SK-N-SH treated with all-trans-retinoic acid at 6 μM for 48 hours (cell line): ENCODE data around the gene TBC1D8B.

Source experiments
- ATAC-seq: fragments of 200-7000 bp; cut with Tn5 transposase; 3 replicates; pipeline ENCODE4 v1.9.1; 2020; ENCODE audit warnings: mild to moderate bottlenecking, moderate library complexity
- BACH2 ChIP-seq: fragments of 250-450 bp; sonication (Bioruptor Pico); IDR thresholded peaks from 2 replicates; pipeline ENCODE4 v1.9.0; 2021; ENCODE audit warnings: mild to moderate bottlenecking, borderline replicate concordance
- CSDC2 ChIP-seq: fragments of 250-450 bp; sonication (Bioruptor Pico); IDR thresholded peaks from 2 replicates; pipeline ENCODE4 v1.5.0; 2020; ENCODE audit warnings: mild to moderate bottlenecking, moderate library complexity
- CSRNP3 ChIP-seq: fragments of 250-450 bp; sonication (Bioruptor Pico); IDR thresholded peaks from 2 replicates; pipeline ENCODE4 v1.5.1; 2021; ENCODE audit warnings: mild to moderate bottlenecking, moderate library complexity
- GLIS3 ChIP-seq: fragments of 250-450 bp; sonication (Bioruptor Pico); IDR thresholded peaks from 2 replicates; pipeline ENCODE4 v1.5.0; 2020; ENCODE audit warnings: mild to moderate bottlenecking, moderate library complexity
- ISL1 ChIP-seq: fragments of 250-450 bp; sonication (Bioruptor Pico); IDR thresholded peaks from 2 replicates; pipeline ENCODE4 v2.1.2; 2022; ENCODE audit warnings: mild to moderate bottlenecking, moderate library complexity
- OSR1 ChIP-seq: fragments of 250-450 bp; sonication (Bioruptor Pico); IDR thresholded peaks from 2 replicates; pipeline ENCODE4 v1.8.0; 2022; ENCODE audit warnings: moderate library complexity, mild to moderate bottlenecking, inconsistent platforms
- POU6F1 ChIP-seq: fragments of 250-450 bp; sonication (Bioruptor Pico); IDR thresholded peaks from 2 replicates; pipeline ENCODE4 v1.8.0; 2021; ENCODE audit warnings: low read depth, mild to moderate bottlenecking, moderate library complexity, borderline replicate concordance
- PPARA ChIP-seq: fragments of 250-450 bp; sonication (Bioruptor Pico); IDR thresholded peaks from 2 replicates; pipeline ENCODE4 v1.5.0; 2020; ENCODE audit warnings: mild to moderate bottlenecking, borderline replicate concordance
- RARB ChIP-seq: fragments of 250-450 bp; sonication (Bioruptor Pico); IDR thresholded peaks from 2 replicates; pipeline ENCODE4 v1.8.0; 2021; ENCODE audit warnings: mild to moderate bottlenecking, moderate library complexity
- TCF4 ChIP-seq: fragments of 250-450 bp; sonication (Bioruptor Pico); IDR thresholded peaks from 2 replicates; pipeline ENCODE4 v1.8.0; 2021; ENCODE audit warnings: mild to moderate bottlenecking, moderate library complexity, borderline replicate concordance
- TOX ChIP-seq: fragments of 250-450 bp; sonication (Bioruptor Pico); IDR thresholded peaks from 2 replicates; pipeline ENCODE4 v1.8.0; 2021; ENCODE audit warnings: mild to moderate bottlenecking, moderate library complexity, borderline replicate concordance
- ZC3H10 ChIP-seq: fragments of 250-450 bp; sonication (Bioruptor Pico); IDR thresholded peaks from 2 replicates; pipeline ENCODE4 v1.5.1; 2021; ENCODE audit warnings: mild to moderate bottlenecking, moderate library complexity
- ZFP3 ChIP-seq: fragments of 250-450 bp; sonication (Bioruptor Pico); IDR thresholded peaks from 2 replicates; pipeline ENCODE4 v1.5.0; 2020; ENCODE audit warnings: mild to moderate bottlenecking, moderate library complexity
- ZFP30 ChIP-seq: fragments of 450-650 bp; formaldehyde crosslinking; IDR thresholded peaks from 2 replicates; pipeline ENCODE4 v1.5.0; 2022; ENCODE audit warnings: mild to moderate bottlenecking, moderate library complexity
- ZNF70 ChIP-seq: fragments of 450-650 bp; formaldehyde crosslinking; IDR thresholded peaks from 2 replicates; pipeline ENCODE4 v1.5.0; 2020; ENCODE audit warnings: mild to moderate bottlenecking, moderate library complexity
- ZNF8 ChIP-seq: fragments of 450-650 bp; formaldehyde crosslinking; IDR thresholded peaks from 2 replicates; pipeline ENCODE4 v1.5.0; 2020; ENCODE audit warnings: mild to moderate bottlenecking, moderate library complexity
- TF ChIP-seq, protein P1 (sequence below): fragments of 250-450 bp; sonication (Bioruptor Pico); IDR thresholded peaks from 2 replicates; pipeline ENCODE4 v1.5.1; 2020; ENCODE audit warnings: low read depth, mild to moderate bottlenecking, moderate library complexity
- TF ChIP-seq, protein P2 (sequence below): fragments of 250-450 bp; sonication (Bioruptor Pico); IDR thresholded peaks from 2 replicates; pipeline ENCODE4 v1.5.0; 2020; ENCODE audit warnings: mild to moderate bottlenecking, moderate library complexity
- TF ChIP-seq, protein P3 (sequence below): fragments of 250-450 bp; sonication (Bioruptor Pico); IDR thresholded peaks from 2 replicates; pipeline ENCODE4 v1.8.0; 2020; ENCODE audit warnings: mild to moderate bottlenecking, moderate library complexity, borderline replicate concordance

The TBC1D8B gene

GRCh38 chrX:106889468-106889867, 87.0 kb downstream of the TBC1D8B start:
- ATAC-seq, result no peak
- no peak for TF ChIP-seq RARB
- TF ChIP-seq ISL1 (CRISPR knock-in tag), result no peak
- no peak for TF ChIP-seq CSDC2 (CRISPR knock-in tag)
- no peak for TF ChIP-seq BACH2 (CRISPR knock-in tag)
- TF ChIP-seq, protein P1, sequence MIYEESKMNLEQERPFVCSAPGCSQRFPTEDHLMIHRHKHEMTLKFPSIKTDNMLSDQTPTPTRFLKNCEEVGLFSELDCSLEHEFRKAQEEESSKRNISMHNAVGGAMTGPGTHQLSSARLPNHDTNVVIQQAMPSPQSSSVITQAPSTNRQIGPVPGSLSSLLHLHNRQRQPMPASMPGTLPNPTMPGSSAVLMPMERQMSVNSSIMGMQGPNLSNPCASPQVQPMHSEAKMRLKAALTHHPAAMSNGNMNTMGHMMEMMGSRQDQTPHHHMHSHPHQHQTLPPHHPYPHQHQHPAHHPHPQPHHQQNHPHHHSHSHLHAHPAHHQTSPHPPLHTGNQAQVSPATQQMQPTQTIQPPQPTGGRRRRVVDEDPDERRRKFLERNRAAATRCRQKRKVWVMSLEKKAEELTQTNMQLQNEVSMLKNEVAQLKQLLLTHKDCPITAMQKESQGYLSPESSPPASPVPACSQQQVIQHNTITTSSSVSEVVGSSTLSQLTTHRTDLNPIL (CRISPR knock-in tag), result no peak
- TF ChIP-seq ZNF70, result no peak
- TF ChIP-seq OSR1 (CRISPR knock-in tag), result no peak
- no peak for TF ChIP-seq ZNF8 (CRISPR knock-in tag)
- TF ChIP-seq, protein P2, sequence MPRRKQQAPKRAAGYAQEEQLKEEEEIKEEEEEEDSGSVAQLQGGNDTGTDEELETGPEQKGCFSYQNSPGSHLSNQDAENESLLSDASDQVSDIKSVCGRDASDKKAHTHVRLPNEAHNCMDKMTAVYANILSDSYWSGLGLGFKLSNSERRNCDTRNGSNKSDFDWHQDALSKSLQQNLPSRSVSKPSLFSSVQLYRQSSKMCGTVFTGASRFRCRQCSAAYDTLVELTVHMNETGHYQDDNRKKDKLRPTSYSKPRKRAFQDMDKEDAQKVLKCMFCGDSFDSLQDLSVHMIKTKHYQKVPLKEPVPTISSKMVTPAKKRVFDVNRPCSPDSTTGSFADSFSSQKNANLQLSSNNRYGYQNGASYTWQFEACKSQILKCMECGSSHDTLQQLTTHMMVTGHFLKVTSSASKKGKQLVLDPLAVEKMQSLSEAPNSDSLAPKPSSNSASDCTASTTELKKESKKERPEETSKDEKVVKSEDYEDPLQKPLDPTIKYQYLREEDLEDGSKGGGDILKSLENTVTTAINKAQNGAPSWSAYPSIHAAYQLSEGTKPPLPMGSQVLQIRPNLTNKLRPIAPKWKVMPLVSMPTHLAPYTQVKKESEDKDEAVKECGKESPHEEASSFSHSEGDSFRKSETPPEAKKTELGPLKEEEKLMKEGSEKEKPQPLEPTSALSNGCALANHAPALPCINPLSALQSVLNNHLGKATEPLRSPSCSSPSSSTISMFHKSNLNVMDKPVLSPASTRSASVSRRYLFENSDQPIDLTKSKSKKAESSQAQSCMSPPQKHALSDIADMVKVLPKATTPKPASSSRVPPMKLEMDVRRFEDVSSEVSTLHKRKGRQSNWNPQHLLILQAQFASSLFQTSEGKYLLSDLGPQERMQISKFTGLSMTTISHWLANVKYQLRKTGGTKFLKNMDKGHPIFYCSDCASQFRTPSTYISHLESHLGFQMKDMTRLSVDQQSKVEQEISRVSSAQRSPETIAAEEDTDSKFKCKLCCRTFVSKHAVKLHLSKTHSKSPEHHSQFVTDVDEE, result no peak

GRCh38 chrX:106891762-106892460, 89.4 kb downstream of the TBC1D8B start:
- ATAC-seq, result no peak

More at GRCh38 chrX:106891762-106892460, 89.4 kb downstream of the TBC1D8B start:
- TF ChIP-seq CSDC2 (CRISPR knock-in tag), result no peak
- TF ChIP-seq, protein P3, sequence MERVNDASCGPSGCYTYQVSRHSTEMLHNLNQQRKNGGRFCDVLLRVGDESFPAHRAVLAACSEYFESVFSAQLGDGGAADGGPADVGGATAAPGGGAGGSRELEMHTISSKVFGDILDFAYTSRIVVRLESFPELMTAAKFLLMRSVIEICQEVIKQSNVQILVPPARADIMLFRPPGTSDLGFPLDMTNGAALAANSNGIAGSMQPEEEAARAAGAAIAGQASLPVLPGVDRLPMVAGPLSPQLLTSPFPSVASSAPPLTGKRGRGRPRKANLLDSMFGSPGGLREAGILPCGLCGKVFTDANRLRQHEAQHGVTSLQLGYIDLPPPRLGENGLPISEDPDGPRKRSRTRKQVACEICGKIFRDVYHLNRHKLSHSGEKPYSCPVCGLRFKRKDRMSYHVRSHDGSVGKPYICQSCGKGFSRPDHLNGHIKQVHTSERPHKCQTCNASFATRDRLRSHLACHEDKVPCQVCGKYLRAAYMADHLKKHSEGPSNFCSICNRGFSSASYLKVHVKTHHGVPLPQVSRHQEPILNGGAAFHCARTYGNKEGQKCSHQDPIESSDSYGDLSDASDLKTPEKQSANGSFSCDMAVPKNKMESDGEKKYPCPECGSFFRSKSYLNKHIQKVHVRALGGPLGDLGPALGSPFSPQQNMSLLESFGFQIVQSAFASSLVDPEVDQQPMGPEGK (CRISPR knock-in tag), result no peak
- TF ChIP-seq ISL1 (CRISPR knock-in tag), result no peak
- TF ChIP-seq ZNF70, result no peak
- no peak for TF ChIP-seq ZNF8 (CRISPR knock-in tag)
- TF ChIP-seq TOX (CRISPR knock-in tag), result no peak
- no peak for TF ChIP-seq TCF4 (CRISPR knock-in tag)
- no peak for TF ChIP-seq CSRNP3
- no peak for TF ChIP-seq PPARA (CRISPR knock-in tag)
- no peak for TF ChIP-seq POU6F1 (CRISPR knock-in tag)
- no peak for TF ChIP-seq BACH2 (CRISPR knock-in tag)
- TF ChIP-seq ZFP30 (CRISPR knock-in tag), result no peak
- TF ChIP-seq ZC3H10 (CRISPR knock-in tag), result no peak
- TF ChIP-seq OSR1 (CRISPR knock-in tag), result no peak
- TF ChIP-seq GLIS3 (CRISPR knock-in tag), result no peak
- TF ChIP-seq ZFP3 (CRISPR knock-in tag), result no peak
